Measurements from ENCODE around the gene SRI.

GRCh38 chr7:88176190-88176589 is 43.6 kb downstream of the SRI start:
- TF ChIP-seq CTCF (optimal IDR thresholded peaks at IDR 0.05 in 1 of 3, IDR thresholded peaks at IDR 0.05 in 1 of 3, conservative IDR thresholded peaks at IDR 0.05 in 1 of 3; ENCODE audit: extremely low read depth in 1 of 3, insufficient read depth in 2 of 3, low read length in 3 of 3) = no peak
- TF ChIP-seq EZH2 (IDR thresholded peaks at IDR 0.05; ENCODE audit: low read length) = no peak
